GM19099 (cell line): ENCODE data around the gene ST8SIA1.

Experiments
- POLR2A ChIP-seq: IDR thresholded peaks from 3 replicates; pipeline ENCODE4 v1.6.1; 2011; ENCODE audit warnings: low read depth; ENCODE audit not compliant: insufficient read length; ENCODE audit errors: extremely low read depth

ST8SIA1 gene

GRCh38 chr12:22334410-22335100 lies at the start of gene ST8SIA1:
Gene ST8SIA1 (minus strand): TSS chr12:22334707. CDS start chr12:22334232, 475 bp downstream.
- no peak for TF ChIP-seq POLR2A

DNA sequence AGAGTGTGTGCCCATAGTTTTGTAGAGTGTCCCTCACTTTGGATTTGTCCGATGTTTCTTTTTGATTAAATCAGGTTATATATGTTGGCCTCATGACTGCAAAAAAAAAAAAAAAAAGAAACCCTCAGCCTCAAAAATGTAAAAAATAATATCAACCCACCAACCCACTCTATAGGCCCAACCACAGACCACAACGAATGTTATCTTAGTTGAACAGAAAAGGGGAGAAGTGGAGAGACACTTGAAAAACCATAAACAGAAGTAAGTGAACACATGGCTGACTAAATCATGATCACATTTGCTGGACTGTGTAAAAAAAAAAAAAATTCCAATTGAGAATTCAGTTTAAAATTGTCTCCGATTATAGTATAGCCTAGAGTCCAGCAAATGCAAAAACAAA lies 45.5 kb upstream of the ST8SIA1 start:
- TF ChIP-seq POLR2A = no peak

GRCh38 chr12:22377731-22378496 lies 43.4 kb upstream of the ST8SIA1 start:
- no peak for TF ChIP-seq POLR2A

- TF ChIP-seq POLR2A = no peak
These were observed 40.0 kb upstream of the ST8SIA1 start for GRCh38 chr12:22374508-22374907.

GRCh38 chr12:22372277-22372837 lies 37.9 kb upstream of the ST8SIA1 start:
- TF ChIP-seq POLR2A = no peak

DNA sequence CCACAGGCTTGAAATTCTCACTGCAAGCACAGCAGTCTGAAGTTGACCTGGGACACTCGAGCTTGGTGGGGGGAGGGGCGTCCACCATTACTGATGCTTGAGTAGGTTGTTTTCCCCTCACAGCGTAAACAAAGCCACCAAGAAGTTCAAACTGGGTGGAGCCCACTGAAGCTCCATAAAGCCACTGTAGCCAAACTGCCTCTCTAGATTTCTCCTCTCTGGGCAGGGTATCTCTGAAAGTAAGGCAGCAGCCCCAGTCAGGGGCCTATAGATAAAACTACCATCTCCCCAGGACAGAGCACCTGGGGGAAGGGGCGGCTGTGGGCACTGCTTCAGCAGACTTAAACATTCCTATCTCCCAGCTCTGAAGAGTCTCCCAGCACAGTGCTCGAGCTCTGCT lies 31.7 kb upstream of the ST8SIA1 start:
- no peak for TF ChIP-seq POLR2A

DNA sequence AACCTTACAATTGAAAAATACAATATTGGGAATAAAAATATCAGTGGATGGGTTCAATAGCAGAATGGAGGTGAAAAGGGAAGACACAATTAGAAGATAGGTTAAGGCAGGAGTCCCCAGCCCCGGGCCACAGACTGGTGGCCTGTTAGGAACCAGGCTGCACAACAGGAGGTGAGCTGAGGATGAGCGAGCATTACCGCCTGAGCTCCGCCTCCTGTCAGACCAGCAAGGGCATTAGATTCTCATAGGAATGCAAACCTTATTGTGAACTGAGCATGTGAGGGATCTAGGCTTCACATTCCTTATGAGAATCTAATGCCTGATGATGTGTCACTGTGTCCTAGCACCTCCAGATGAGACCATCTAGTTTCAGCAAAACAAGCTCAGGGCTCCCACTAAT lies 27.3 kb upstream of the ST8SIA1 start:
- TF ChIP-seq POLR2A = no peak

GRCh38 chr12:22360774-22361173 lies 26.3 kb upstream of the ST8SIA1 start:
- no peak for TF ChIP-seq POLR2A

DNA sequence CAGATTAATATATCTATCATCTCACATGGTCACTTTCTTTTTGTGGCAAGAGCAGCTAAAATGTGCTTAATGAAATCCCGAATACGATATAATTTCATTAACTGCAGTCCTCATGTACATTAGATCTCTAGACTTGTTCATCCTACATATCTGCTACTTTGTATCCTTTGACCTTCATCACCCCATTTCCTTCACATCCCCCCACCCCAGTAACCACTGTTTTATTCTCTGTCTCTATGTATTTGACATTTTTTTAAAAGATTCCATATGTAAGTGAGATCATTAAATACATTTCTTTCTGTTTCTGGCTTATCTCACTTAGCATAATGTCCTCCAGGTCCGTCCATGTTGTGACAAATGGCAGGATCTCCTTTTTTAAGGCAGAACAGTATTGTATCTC lies 23.0 kb upstream of the ST8SIA1 start:
- no peak for TF ChIP-seq POLR2A

DNA sequence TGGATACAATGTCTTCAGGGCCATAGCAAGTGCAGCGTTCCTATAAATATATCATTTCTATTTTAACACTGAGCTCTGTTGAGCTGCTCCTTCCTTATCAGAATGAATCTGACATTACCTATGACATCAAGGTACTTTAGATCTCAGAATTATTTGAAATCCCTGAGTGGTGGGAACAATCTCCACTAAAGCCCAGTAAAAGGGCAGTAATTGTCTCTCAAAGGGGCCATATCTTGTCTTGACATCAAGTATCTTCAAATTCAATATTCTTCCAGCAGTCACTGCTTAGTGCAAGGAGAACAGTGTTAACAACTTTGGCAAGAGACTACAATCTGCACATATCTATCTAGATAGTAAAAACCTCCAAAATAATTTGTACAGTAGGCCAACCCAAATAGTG lies 21.7 kb upstream of the ST8SIA1 start:
- no peak for TF ChIP-seq POLR2A

- TF ChIP-seq POLR2A = no peak
These were observed 20.6 kb upstream of the ST8SIA1 start for GRCh38 chr12:22355011-22355580.

DNA sequence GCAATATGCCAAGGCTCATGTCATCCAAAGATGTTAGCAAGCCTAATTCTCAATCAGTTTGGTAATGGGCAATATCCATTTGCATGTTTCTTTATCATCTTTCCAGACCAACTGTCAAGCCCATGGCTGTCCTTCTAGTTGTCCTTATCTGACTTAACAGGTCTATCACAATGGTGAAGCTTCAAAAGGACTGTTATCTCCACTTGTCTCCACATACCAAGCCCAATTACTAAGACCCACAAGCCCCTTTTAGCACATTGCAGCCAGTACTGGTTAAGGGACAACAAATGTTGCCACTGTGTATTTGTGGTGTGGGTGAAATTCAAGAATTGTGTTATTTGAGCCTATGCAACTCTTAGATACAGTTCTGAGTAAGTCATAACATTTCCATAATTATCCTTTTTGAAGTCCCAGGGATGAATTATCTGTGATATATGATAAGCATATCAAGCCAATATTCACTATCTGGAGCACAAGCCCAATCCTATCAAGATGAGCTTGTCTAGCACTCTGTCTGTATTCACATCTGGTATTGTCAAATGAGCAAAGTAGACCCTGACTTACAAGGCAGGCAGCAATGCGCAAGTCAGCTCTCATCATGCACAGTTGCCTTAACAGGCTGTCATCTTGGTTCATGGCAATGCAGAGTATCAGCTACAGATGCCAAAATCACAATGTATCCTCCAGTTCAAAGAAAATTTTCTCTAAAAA lies 19.3 kb upstream of the ST8SIA1 start:
- TF ChIP-seq POLR2A = no peak

GRCh38 chr12:22350886-22351285 lies 16.4 kb upstream of the ST8SIA1 start:
- TF ChIP-seq POLR2A = no peak

DNA sequence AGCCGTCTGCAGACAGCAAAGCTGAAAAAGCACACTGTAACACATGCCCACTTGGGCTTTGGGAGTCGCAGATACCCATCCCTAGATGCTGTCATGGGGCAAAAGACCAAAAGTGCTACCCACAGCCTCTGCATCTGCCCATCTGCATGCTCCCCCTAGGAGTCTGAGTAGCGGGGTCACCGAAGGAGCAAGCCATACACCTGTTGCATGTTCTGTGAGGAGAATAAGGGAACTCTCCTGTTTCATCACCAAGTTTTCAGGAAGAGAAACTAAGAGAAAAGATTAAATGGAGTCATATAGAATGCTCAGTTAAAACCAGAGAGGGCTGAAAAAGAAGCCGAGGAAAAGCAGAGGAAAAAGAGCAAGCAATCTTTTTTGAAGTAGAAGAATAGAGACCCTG lies 13.7 kb upstream of the ST8SIA1 start:
- TF ChIP-seq POLR2A = no peak

DNA sequence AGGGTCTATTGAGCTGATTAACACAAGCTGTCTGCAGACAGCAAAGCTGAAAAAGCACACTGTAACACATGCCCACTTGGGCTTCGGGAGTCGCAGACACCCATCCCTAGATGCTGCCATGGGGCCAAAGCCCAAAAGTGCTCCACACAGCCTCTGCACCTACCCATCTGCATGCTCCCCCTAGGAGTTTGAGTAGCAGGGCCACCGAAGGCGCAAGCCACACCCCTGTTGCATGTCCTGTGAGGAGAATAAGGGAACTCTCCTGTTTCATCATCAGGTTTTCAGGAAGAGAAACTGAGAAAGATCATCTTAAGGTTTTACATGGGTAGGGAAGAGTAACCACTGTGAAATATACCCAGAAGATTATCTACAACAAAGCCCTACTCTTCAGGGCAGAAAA lies 5.6 kb upstream of the ST8SIA1 start:
- TF ChIP-seq POLR2A = no peak
